Osteoblast (primary cell): ENCODE measurements around the gene PAPOLA. TPM values are rescaled to one million over a fixed set of nuclear protein-coding genes. Genes with fewer than 3 reads are reported as not detected.

ENCODE experiments used
- DNase-seq: peaks from one replicate; pipeline ENCODE4 v3.0.0; 2011; ENCODE audit warnings: low spot score, mixed read lengths; ENCODE audit not compliant: insufficient read length; ENCODE audit errors: missing footprints
- H2AFZ ChIP-seq: 2 replicates; pipeline ENCODE4 v1.6.0; 2011; ENCODE audit warnings: mild to moderate bottlenecking, low read length
- H3K27ac ChIP-seq: 2 replicates; pipeline ENCODE4 v1.5.1; 2011; ENCODE audit warnings: mild to moderate bottlenecking, low read depth, low read length, moderate library complexity
- H3K27me3 ChIP-seq: 2 replicates; pipeline ENCODE4 v1.6.0; 2012; ENCODE audit warnings: mild to moderate bottlenecking, control low read depth, inconsistent platforms, low read length, moderate library complexity; ENCODE audit not compliant: insufficient read depth
- H3K36me3 ChIP-seq: 2 replicates; pipeline ENCODE4 v1.5.1; 2011; ENCODE audit warnings: mild to moderate bottlenecking, low read length, control low read depth, moderate library complexity; ENCODE audit not compliant: insufficient read depth
- H3K4me1 ChIP-seq: 2 replicates; pipeline ENCODE4 v1.5.1; 2011; ENCODE audit warnings: mild to moderate bottlenecking, low read length, control low read depth, moderate library complexity; ENCODE audit not compliant: insufficient read depth
- H3K4me2 ChIP-seq: 2 replicates; pipeline ENCODE4 v1.6.0; 2011; ENCODE audit warnings: mild to moderate bottlenecking, low read length; ENCODE audit not compliant: insufficient read depth
- H3K4me3 ChIP-seq: fragments of 200-600 bp; sonication (generic); 3 replicates; pipeline ENCODE4 v1.5.1; 2012; ENCODE audit warnings: mild to moderate bottlenecking, low read length, inconsistent platforms; ENCODE audit not compliant: insufficient read depth
- H3K79me2 ChIP-seq: 2 replicates; pipeline ENCODE4 v1.6.0; 2012; ENCODE audit warnings: mild to moderate bottlenecking, low read length, control low read depth, inconsistent platforms; ENCODE audit not compliant: insufficient read depth
- H3K9me3 ChIP-seq: 2 replicates; pipeline ENCODE4 v1.5.1; 2011; ENCODE audit warnings: low read depth, low read length, control low read depth
- H4K20me1 ChIP-seq: 2 replicates; pipeline ENCODE4 v1.6.0; 2012; ENCODE audit warnings: mild to moderate bottlenecking, low read length, control low read depth; ENCODE audit not compliant: insufficient read depth
- total RNA-seq: library from RNA; depleted of rRNA; stranded (reverse); fragments of >200 nt; gene quantifications from 2 replicates; pipeline ENCODE4 v1.2.3, GENCODE V29; 2012
- TF ChIP-seq, protein P1 (sequence below): IDR thresholded peaks from 2 replicates; pipeline ENCODE4 v1.5.1; 2011; ENCODE audit warnings: mild to moderate bottlenecking, low read depth, low read length, moderate library complexity; ENCODE audit errors: extremely low read depth

The PAPOLA gene
- total RNA-seq, 1 donor = 106 TPM

GRCh38 chr14:96594961-96595360, 92.8 kb downstream of the PAPOLA start:
- Histone ChIP-seq H3K36me3 (no peaks in the 10 kb centered on the region), H4K20me1 (no peaks in the 10 kb centered on the region), H3K4me1 (no peaks in the 10 kb centered on the region), H3K79me2 (no peaks in the 10 kb centered on the region), H3K27ac (no peak overlapping the region), H3K4me3 (no peak overlapping the region), H3K9me3 (no peaks in the 10 kb centered on the region), H2AFZ (no peak overlapping the region), H3K27me3 (peaks cover 15% of the 10 kb centered on the region), H3K4me2 (no peak overlapping the region)
- TF ChIP-seq, protein P1, sequence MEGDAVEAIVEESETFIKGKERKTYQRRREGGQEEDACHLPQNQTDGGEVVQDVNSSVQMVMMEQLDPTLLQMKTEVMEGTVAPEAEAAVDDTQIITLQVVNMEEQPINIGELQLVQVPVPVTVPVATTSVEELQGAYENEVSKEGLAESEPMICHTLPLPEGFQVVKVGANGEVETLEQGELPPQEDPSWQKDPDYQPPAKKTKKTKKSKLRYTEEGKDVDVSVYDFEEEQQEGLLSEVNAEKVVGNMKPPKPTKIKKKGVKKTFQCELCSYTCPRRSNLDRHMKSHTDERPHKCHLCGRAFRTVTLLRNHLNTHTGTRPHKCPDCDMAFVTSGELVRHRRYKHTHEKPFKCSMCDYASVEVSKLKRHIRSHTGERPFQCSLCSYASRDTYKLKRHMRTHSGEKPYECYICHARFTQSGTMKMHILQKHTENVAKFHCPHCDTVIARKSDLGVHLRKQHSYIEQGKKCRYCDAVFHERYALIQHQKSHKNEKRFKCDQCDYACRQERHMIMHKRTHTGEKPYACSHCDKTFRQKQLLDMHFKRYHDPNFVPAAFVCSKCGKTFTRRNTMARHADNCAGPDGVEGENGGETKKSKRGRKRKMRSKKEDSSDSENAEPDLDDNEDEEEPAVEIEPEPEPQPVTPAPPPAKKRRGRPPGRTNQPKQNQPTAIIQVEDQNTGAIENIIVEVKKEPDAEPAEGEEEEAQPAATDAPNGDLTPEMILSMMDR = no peak
- no peak for DNase-seq

DNA sequence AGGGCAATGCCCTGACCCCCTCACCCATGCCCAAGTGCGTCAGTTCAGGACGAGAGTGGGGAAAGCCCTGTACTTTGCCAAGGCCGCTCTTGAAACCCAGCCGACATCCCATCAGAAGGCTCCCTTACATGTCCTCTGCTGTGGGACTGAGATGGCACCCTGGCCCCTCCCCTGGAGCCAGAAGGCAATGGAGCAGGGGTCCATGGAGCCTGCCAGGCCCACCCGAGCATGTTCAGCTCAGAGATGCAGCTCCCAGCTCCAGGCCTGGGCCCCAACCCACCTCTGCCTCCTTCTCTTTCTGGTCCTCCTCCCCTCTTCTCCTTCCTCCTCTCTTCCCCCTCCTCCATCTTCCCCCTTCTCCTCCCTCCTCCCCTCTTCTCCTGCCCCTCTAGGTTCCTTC, 95.5 kb downstream of the PAPOLA start:
- Histone ChIP-seq H3K27me3 (peaks cover 10% of the 10 kb centered on the region), H3K36me3 (no peaks in the 10 kb centered on the region), H2AFZ (no peak overlapping the region), H3K9me3 (no peaks in the 10 kb centered on the region), H3K4me3 (no peak overlapping the region), H3K79me2 (no peaks in the 10 kb centered on the region), H3K4me2 (no peak overlapping the region), H3K27ac (no peak overlapping the region), H3K4me1 (no peaks in the 10 kb centered on the region), H4K20me1 (no peaks in the 10 kb centered on the region)
- TF ChIP-seq, protein P1 = no peak
- no peak for DNase-seq

DNA sequence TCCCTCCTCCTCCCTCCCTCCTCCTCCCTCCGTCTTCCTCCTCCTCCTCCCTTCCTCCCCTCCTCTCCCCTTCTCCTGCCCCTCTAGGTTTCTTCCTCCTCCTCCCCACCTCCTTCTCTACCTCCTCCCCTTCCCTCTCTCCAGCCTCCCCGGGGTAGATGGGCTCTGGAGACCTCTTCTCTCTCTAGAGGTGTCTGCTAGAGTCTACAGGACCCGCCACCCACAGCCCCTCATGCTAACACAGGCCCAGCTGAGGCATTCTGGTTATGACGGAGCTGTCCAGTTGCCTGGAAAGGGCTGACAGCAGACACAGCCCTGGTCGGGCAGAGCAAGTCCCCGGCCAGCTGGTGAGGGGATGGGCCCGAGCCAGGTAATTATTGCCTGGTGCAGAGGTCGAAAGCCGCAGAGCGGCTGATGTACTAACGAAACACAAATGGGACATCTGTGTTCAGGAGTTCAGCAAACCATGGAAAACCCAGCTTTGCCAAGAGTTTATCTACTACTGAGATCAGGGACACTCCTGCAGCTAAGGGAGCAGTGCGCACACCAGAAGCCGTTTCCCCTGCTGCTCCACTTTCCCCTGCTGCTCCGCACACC, 96.2 kb downstream of the PAPOLA start:
- Histone ChIP-seq H3K27ac (no peak overlapping the region), H3K9me3 (no peaks in the 10 kb centered on the region), H3K36me3 (no peaks in the 10 kb centered on the region), H3K27me3 (peaks cover 2% of the 10 kb centered on the region), H4K20me1 (no peaks in the 10 kb centered on the region), H3K4me2 (no peak overlapping the region), H3K79me2 (no peaks in the 10 kb centered on the region), H3K4me3 (no peak overlapping the region), H2AFZ (no peak overlapping the region), H3K4me1 (no peaks in the 10 kb centered on the region)
- no peak for DNase-seq
- TF ChIP-seq, protein P1 = no peak

GRCh38 chr14:96599076-96599475, 96.9 kb downstream of the PAPOLA start:
- Histone ChIP-seq H3K9me3 (no peaks in the 10 kb centered on the region), H4K20me1 (no peaks in the 10 kb centered on the region), H3K4me2 (no peak overlapping the region), H3K79me2 (no peaks in the 10 kb centered on the region), H3K4me1 (no peaks in the 10 kb centered on the region), H2AFZ (no peak overlapping the region), H3K36me3 (no peaks in the 10 kb centered on the region), H3K4me3 (no peak overlapping the region), H3K27me3 (no peaks in the 10 kb centered on the region), H3K27ac (no peak overlapping the region)
- DNase-seq = no peak
- TF ChIP-seq, protein P1 = no peak
